ENCODE data around the gene TRIM25. TPM values are rescaled to one million over a fixed set of nuclear protein-coding genes. Genes with fewer than 3 reads are reported as not detected.

The TRIM25 gene
- total and polyA plus RNA-seq, 2 of the 8 experiments (the other 6 are each of a cell fraction or from before 2014, with no cell fraction given), result 16.6 to 38.9 TPM

DNA sequence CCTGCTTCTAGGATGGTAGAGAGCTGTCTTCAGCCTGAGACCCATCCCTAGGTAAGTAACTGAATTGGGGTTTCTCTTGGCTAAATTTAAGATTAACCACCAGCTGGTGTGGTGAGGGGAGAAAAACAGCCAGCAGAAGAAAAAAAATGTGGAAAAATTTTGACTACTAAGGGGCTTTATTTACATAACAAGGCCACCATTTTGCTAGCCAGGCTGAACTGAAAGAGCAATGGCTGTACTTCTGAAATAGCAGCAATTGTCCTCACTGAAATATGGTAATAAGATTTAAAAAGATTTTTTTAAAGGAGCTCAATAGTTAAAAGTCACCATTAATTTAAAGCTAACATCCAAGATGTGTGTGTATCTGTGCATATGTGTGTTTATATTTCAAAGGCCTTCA is 12.4 kb upstream of the TRIM25 start:
- no peak overlapping the region for H2BK20ac ChIP-seq (ENCODE audit: low read length)
- no peaks in the 10 kb centered on the region; a peak in 2 of 8 replicates for H3K36me3 ChIP-seq (ENCODE audit: control insufficient read depth in 2 of 4, insufficient read depth in 4 of 4, low read length in 3 of 4)
- H4K91ac ChIP-seq (replicated peaks; ENCODE audit: insufficient read length, low read length), result no peak overlapping the region
- H3K23me2 ChIP-seq (ENCODE audit: low read depth, low read length), result no peaks in the 10 kb centered on the region
- no peak overlapping the region for H4K5ac ChIP-seq (ENCODE audit: insufficient read length, low read depth, low read length)
- H3K14ac ChIP-seq (ENCODE audit: insufficient read length), result no peak overlapping the region
- TF ChIP-seq YY1 (IDR thresholded peaks at IDR 0.05; ENCODE audit: low read depth, low read length) (peak; percentile 73; the same call in 1 of the 2 replicates), KDM1A (IDR thresholded peaks at IDR 0.05; ENCODE audit: borderline replicate concordance, low read length) (no peak)
- no peak overlapping the region for H2BK12ac ChIP-seq (ENCODE audit: low read depth, low read length)
- no peaks in the 10 kb centered on the region for H3K79me2 ChIP-seq (ENCODE audit: control insufficient read depth in 1 of 2, insufficient read depth in 2 of 2, low read length in 2 of 2)
- peak overlapping the region in 1 of 4 experiments; percentile 30; a peak in 1 of 8 replicates for H3K4me3 ChIP-seq (ENCODE audit: extremely low read depth in 1 of 4, insufficient read depth in 2 of 4, low read depth in 3 of 4, low read length in 4 of 4)
- no peak overlapping the region for H3K56ac ChIP-seq (replicated peaks; ENCODE audit: insufficient read length, low read depth, low read length)
- no peak overlapping the region for H3K23ac ChIP-seq (ENCODE audit: insufficient read length)
- no peak overlapping the region for H2BK120ac ChIP-seq (replicated peaks; ENCODE audit: low read depth, low read length)
- H3K9ac ChIP-seq (replicated peaks in 1 of 4; ENCODE audit: extremely low read depth in 1 of 4, low read depth in 3 of 4, low read length in 3 of 4), result no peak overlapping the region
- POLR2A ChIA-PET (ENCODE audit: partially characterized antibody), result interaction anchor here (1.3 kb wide), 1 partner anchor 21 kb away, joined by 3 read pairs; no protein-coding TSS in a partner anchor
- no peak overlapping the region for H3K18ac ChIP-seq (ENCODE audit: extremely low read depth, low read length)
- no peaks in the 10 kb centered on the region for H3K79me1 ChIP-seq (ENCODE audit: low read depth, low read length)
- H2BK15ac ChIP-seq (ENCODE audit: low read length), result no peak overlapping the region
- DNase-seq (ENCODE audit: low read depth in 1 of 2, low spot score in 2 of 2), result no peak
- no peak overlapping the region for H3K4ac ChIP-seq (replicated peaks; ENCODE audit: insufficient read length, low read depth, low read length)
- no peaks in the 10 kb centered on the region for H4K20me1 ChIP-seq (replicated peaks in 1 of 2; ENCODE audit: control insufficient read depth in 1 of 2, insufficient read depth in 2 of 2, low read length in 2 of 2)
- H2AFZ ChIP-seq (ENCODE audit: low read length), result no peak overlapping the region
- no peaks in the 10 kb centered on the region for H3K27me3 ChIP-seq (replicated peaks in 1 of 4; ENCODE audit: control insufficient read depth in 3 of 4, extremely low read depth in 1 of 4, insufficient read depth in 3 of 4, low read length in 3 of 4)
- peak overlapping the region; percentile 6 to 14; a peak in 3 of 4 replicates for H3K4me2 ChIP-seq (ENCODE audit: insufficient read depth in 1 of 2, low read depth in 2 of 2, low read length in 2 of 2)
- peak overlapping the region; percentile 35; the same call in 1 of the 2 replicates for H3K27ac ChIP-seq (ENCODE audit: low read depth, low read length)
- no peak overlapping the region for H2BK5ac ChIP-seq (ENCODE audit: low read depth, low read length)
- H3K4me1 ChIP-seq (replicated peaks in 1 of 4; ENCODE audit: control insufficient read depth in 3 of 4, insufficient read depth in 4 of 4, low read length in 3 of 4), result peaks cover 3 to 12% (median 6%) of the 10 kb centered on the region in 4 experiments; a peak in 5 of 7 replicates
- H2AK5ac ChIP-seq (ENCODE audit: low read depth, low read length), result no peak overlapping the region
- H4K8ac ChIP-seq (ENCODE audit: extremely low read depth, insufficient read depth, low read length), result no peak overlapping the region
- FAIRE-seq, result no peak
- peaks cover 21 to 25% of the 10 kb centered on the region in 2 experiments for H3K9me3 ChIP-seq (ENCODE audit: insufficient read depth in 2 of 2, low read depth in 1 of 2, low read length in 1 of 2)
- CTCF ChIA-PET (ENCODE audit: partially characterized antibody), result interaction anchor here (0.9 to 1.8 kb wide), 4 partner anchors 13 to 35 kb away, joined by 3 to 7 read pairs (median 3); no protein-coding TSS in a partner anchor

Data from H1 (cell line).